Activated CD4-positive, CD25-positive, alpha-beta regulatory T cell treated with anti-CD3 and anti-CD28 coated beads, Interleukin-2, amount 50 U/mL, for 72 hours (primary cell): ENCODE data around the gene NPAS3.

Experiments used
- DNase-seq: peaks from one replicate; pipeline ENCODE4 v3.0.0; 2021

NPAS3 gene

DNA sequence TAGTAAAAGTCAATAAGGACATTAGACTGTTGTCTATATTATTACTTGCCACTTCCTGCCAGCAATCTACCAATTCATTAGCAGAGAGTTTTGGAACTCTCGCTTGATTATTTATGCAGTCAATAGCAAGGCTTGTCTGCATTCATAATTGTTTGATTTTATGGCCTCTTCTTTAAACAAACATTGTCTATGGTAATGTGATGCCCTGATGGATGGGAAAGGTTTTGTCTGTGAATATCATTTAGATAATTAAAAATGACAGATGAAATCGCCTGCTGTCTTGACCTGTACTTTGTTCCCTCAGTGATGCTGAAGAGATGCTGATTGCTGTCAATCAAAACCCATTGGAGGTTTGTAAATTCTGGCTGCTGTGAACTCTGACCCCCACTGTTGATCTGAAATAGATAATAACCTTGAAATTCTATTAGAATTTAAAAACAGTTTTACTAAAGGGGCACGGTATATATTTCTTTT lies 455.3 kb downstream of the NPAS3 start:
- DNase-seq: no peak

- DNase-seq: no peak
Observed at GRCh38 chr14:33401311-33401710, 462.6 kb downstream of the NPAS3 start.

DNA sequence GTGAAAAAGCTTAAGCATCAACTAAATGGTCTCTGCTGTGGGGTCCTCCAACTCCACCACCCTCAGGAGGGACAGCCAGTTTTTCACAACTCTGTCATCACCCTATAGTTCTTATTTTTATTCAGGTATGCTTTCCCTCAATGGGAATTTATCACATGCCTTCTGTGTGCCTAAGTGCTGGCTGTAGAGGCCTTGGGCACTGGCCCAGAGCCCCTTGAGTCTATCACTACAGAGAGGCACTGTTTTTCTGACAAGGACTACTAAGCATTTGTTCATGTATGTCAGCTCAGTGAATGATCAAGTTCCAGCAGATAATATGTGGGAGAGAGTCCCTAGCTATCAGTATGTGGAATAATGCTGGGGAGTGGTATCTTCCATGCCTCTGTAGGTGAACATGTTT lies 463.9 kb downstream of the NPAS3 start:
- no peak for DNase-seq

DNA sequence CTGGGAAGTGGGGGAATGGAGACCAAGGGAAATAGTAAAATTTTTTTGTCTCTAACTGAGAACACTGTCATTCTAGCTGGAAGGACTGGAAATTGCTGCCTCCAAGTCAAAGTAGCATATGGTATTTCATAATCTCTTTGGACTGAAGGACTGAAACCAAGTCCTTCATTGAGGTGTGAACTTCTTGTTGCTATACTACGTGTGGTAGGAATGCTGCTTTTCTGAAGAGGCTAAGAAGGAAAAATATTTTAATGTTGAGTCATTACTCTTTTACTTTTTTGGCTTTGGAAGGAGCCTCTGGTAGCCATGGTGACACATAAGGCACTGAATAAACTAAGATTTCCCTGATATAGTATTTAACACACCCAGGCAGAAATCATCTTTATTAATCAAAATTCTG lies 465.4 kb downstream of the NPAS3 start:
- DNase-seq: no peak

DNA sequence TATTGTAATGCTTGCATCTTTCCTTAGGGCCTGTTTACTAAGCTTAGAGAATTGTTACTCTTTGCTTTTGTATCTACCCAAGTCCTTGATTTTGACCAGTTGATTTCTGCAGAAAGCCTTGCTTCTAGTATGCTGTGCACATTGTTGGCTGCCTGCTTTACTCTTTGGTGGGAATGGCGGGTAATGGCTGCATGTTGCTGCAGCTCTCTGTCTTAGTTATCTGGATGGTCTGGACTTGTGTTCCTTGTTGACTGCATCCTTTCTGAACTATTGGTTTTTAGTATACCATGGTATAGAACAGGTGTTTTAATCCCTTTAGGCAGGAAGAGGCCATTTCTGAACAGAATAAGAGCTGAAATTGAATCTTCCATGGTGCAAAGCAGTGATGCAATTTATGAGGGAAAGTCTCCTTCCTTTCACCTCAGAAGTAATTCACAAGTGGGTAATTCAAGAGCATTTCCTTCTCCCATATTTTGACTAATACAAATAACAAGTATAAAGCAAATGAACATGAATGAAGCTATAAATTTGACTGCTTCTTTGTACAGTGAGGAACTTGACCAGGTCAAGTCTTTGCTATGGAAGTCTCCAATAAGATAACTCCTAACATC lies 466.4 kb downstream of the NPAS3 start:
- DNase-seq: no peak

DNA sequence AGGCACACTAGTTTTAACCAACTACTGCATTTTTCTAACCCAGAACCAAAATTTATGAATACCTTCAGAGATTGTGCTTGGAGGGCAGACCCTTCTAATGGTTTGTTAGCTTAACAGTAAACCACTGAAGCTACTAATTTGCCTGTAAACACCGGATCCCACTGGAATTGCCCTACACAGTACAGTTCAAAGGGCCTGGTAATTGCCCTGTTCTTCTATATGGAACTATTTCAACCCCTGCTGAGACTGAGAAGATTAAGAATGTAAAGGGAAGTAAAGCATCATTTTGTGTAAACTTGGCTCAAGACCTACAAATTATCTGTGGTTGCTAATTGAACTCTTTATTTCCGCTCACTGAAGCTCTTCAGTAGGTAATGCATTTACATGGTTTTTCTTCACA lies 468.1 kb downstream of the NPAS3 start:
- no peak for DNase-seq

GRCh38 chr14:33408291-33408690 lies 469.6 kb downstream of the NPAS3 start:
- no peak for DNase-seq

DNA sequence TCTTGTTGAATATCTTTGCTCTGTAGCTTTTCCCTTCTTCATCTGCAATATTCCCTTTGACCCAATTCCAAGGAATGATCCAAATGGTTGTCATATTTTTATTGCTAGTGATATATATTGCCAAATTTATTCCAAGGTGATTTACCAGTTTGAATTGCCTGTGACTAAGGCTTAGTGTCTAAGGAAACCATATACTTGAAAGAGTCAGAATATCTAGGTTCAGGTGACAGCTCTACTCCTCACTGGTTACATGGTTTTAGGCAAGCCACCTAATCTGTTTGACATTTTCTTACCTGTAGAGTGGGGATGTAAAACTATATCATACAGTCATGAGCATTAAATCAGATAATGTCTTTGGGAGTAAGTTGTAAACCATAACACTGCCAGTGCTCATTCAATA lies 473.8 kb downstream of the NPAS3 start:
- no peak for DNase-seq

GRCh38 chr14:33413381-33413780 lies 474.7 kb downstream of the NPAS3 start:
- no peak for DNase-seq

GRCh38 chr14:33414041-33414440 lies 475.4 kb downstream of the NPAS3 start:
- no peak for DNase-seq

DNA sequence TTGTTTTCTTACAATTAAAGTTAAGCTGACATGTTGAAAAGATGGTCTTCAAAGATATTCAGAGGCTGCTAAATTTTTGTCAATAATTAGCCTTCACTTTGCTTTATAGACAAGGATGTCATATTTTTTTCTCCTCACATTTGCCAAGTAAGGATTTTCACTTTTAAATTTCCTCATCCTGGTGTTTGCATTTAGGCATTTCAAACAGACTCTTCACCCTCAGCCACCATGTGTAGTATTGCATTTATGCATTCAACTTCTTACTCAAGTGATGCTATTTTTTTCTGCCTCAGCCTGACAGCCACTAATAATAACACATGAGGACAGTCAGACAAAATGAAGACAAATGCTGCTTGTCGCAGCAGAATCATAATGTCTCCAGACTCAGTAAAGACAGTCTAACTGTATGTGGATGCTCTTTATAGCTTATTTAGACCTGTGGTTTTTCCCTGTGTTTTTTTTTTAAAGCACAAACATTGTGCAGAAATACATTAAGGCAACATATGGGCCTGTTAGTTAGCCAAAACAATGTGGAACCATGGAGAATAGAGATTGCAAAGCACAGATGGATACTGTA lies 481.5 kb downstream of the NPAS3 start:
- no peak for DNase-seq

GRCh38 chr14:33430414-33431035 lies 491.8 kb downstream of the NPAS3 start:
- no peak for DNase-seq

DNA sequence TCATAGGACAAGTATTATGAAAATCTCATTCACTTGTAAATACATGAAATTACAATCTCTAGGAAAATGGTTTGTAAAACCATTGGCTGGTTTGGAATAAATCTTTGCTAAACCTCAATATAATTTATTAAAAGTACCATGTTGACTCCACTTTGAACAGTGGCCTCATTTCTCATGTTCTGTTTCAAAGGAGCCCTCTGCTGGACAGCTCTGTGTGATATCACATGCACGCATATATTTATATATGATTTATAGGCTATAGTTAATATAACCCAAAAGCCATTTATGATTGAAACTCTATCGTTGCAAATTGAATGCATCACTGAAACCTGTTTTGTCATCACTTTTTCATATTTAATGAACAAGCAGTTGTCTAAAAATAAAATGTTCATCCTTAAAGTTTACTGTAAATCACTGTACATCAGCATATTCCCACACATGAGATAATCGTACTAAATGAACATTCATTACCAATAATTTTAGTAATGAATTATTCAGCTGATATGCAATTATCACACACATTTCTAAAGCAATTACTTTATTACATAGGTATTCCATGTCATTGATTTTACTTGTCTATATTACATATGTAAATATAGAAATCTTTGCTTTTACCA lies 493.8 kb downstream of the NPAS3 start:
- no peak for DNase-seq

DNA sequence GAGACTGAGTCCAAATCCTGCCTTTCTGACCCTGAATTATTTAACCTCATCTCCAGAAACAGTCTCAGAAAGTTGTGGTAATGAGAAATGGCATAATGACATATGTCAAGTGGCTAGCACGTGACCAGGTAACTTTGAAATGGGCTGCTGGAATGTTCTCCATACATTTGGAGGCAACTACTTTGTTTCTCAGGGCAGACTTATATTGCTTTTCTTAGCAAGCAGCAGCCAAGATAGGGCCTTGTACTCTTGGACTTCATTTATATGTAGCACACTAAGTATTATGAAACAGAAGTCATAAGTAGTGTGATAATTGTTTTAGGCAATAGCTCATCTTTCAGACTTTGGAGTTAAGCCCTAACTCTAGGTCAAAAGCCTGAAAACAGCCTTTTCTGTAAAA lies 494.7 kb downstream of the NPAS3 start:
- DNase-seq: no peak

GRCh38 chr14:33435911-33436689 lies 497.4 kb downstream of the NPAS3 start:
- DNase-seq: no peak

- no peak for DNase-seq
Observed at GRCh38 chr14:33441633-33442032, 503.0 kb downstream of the NPAS3 start.

GRCh38 chr14:33444136-33444535 lies 505.5 kb downstream of the NPAS3 start:
- DNase-seq: no peak

GRCh38 chr14:33449268-33449667 lies 510.6 kb downstream of the NPAS3 start:
- DNase-seq: no peak

- no peak for DNase-seq
Observed at GRCh38 chr14:33449703-33450395, 511.2 kb downstream of the NPAS3 start.

DNA sequence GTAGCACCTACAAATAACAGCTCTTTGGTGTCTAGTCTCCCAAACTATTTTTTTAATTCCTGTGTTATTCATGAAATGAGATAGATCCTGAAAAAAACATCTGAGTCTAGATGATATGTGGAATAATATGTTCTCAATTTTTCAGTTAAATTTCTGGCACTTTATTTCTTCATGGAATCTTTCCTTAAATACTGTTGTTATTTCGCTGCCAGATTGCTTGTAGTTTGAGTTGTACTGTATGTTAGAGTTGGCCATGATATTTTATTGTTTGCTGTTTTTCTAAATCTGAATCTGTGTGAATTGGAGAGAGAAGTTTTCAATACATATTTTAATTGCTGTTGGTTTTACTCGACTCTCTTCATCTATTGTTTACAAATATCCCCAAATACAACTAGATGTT lies 511.7 kb downstream of the NPAS3 start:
- no peak for DNase-seq

- DNase-seq: no peak
Observed at GRCh38 chr14:33451211-33451610, 512.5 kb downstream of the NPAS3 start.

DNA sequence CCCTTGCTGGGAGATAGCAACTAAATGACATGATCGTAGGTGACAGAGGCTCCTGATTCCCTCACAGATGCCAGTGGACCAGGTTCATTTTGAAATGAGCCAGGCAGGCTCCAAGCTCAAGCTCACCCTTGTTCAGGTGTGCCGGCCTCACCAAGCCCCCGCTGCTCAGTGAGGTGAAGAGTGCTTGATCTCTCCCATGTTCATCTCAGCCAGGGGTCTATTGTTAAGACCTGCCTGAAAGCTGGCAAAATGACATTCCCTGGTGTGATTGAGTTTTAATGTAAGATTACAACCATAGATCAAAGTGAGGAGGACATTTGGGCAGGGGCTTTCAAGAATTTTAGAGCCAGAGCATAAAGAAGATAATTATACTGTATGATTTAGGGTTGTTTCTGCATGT lies 514.3 kb downstream of the NPAS3 start:
- no peak for DNase-seq
